Nephron progenitor cell (in vitro differentiated cells): ENCODE measurements around the gene TIPARP.
A peak's percentile ranks its signal among the peaks of the same experiment; 100 is the strongest.

Experiments
- DNase-seq: peaks from one replicate; pipeline ENCODE4 v3.0.0; 2021
- H3K27ac Mint-ChIP-seq: 2 replicates; pipeline ENCODE4 v1.8.0; 2021; ENCODE audit warnings: mild to moderate bottlenecking, moderate library complexity, mixed read lengths
- H3K27me3 Mint-ChIP-seq: 2 replicates; pipeline ENCODE4 v1.8.0; 2021; ENCODE audit warnings: mild to moderate bottlenecking, low read depth, mixed read lengths; ENCODE audit not compliant: poor library complexity
- H3K36me3 Mint-ChIP-seq: 2 replicates; pipeline ENCODE4 v1.8.0; 2021; ENCODE audit warnings: low read depth, mixed read lengths
- H3K4me1 Mint-ChIP-seq: 2 replicates; pipeline ENCODE4 v1.8.0; 2021; ENCODE audit warnings: mixed read lengths
- H3K4me3 Mint-ChIP-seq: 2 replicates; pipeline ENCODE4 v1.8.0; 2021; ENCODE audit warnings: mild to moderate bottlenecking, moderate library complexity, mixed read lengths
- H3K9me3 Mint-ChIP-seq: 2 replicates; pipeline ENCODE4 v1.8.0; 2021; ENCODE audit warnings: mild to moderate bottlenecking, moderate library complexity, mixed read lengths
- CTCF ChIP-seq: fragments of 200-600 bp; sonication (generic); IDR thresholded peaks from 2 replicates; pipeline ENCODE4 v1.5.0; 2021; ENCODE audit warnings: antibody characterized with exemption

The TIPARP gene

GRCh38 chr3:156654834-156655233 lies 19.6 kb upstream of the TIPARP start:
- no peaks in the 10 kb centered on the region for H3K36me3 Mint-ChIP-seq
- H3K9me3 Mint-ChIP-seq = no peaks in the 10 kb centered on the region
- H3K27ac Mint-ChIP-seq = no peak overlapping the region
- peaks cover 23% of the 10 kb centered on the region for H3K4me1 Mint-ChIP-seq
- no peak overlapping the region for H3K4me3 Mint-ChIP-seq
- no peak for TF ChIP-seq CTCF
- peaks cover 3% of the 10 kb centered on the region for H3K27me3 Mint-ChIP-seq
- DNase-seq = no peak

GRCh38 chr3:156655819-156656550 lies 18.4 kb upstream of the TIPARP start:
- peaks cover 24% of the 10 kb centered on the region for H3K4me1 Mint-ChIP-seq
- no peaks in the 10 kb centered on the region for H3K36me3 Mint-ChIP-seq
- no peak overlapping the region for H3K4me3 Mint-ChIP-seq
- peaks cover 3% of the 10 kb centered on the region for H3K27me3 Mint-ChIP-seq
- DNase-seq = no peak
- no peaks in the 10 kb centered on the region for H3K9me3 Mint-ChIP-seq
- no peak for TF ChIP-seq CTCF
- H3K27ac Mint-ChIP-seq = no peak overlapping the region

GRCh38 chr3:156657440-156657839 lies 16.9 kb upstream of the TIPARP start:
- no peak for DNase-seq
- peaks cover 24% of the 10 kb centered on the region for H3K4me1 Mint-ChIP-seq
- H3K36me3 Mint-ChIP-seq = no peaks in the 10 kb centered on the region
- no peak for TF ChIP-seq CTCF
- no peaks in the 10 kb centered on the region for H3K27me3 Mint-ChIP-seq
- H3K4me3 Mint-ChIP-seq = no peak overlapping the region
- peaks cover 4% of the 10 kb centered on the region for H3K9me3 Mint-ChIP-seq
- H3K27ac Mint-ChIP-seq = no peak overlapping the region

- Mint-ChIP-seq H3K4me3 (no peak overlapping the region), H3K9me3 (peaks cover 4% of the 10 kb centered on the region), H3K27me3 (no peaks in the 10 kb centered on the region), H3K36me3 (no peaks in the 10 kb centered on the region), H3K4me1 (peaks cover 24% of the 10 kb centered on the region), H3K27ac (peak overlapping the region; percentile 80)
- no peak for DNase-seq
- no peak for TF ChIP-seq CTCF
Observed at GRCh38 chr3:156657862-156658731, 16.3 kb upstream of the TIPARP start.

GRCh38 chr3:156658732-156659090 lies 15.7 kb upstream of the TIPARP start:
- peaks cover 24% of the 10 kb centered on the region for H3K4me1 Mint-ChIP-seq
- H3K9me3 Mint-ChIP-seq = peaks cover 4% of the 10 kb centered on the region
- DNase-seq = no peak
- no peaks in the 10 kb centered on the region for H3K27me3 Mint-ChIP-seq
- peak overlapping the region; percentile 80 for H3K27ac Mint-ChIP-seq
- H3K4me3 Mint-ChIP-seq = no peak overlapping the region
- no peak for TF ChIP-seq CTCF
- no peaks in the 10 kb centered on the region for H3K36me3 Mint-ChIP-seq
